OCI-LY7 (cell line): ENCODE results near the gene CSNK2A1. TPM values are rescaled to one million over a fixed set of nuclear protein-coding genes. Genes with fewer than 3 reads are reported as not detected.

Experiments used
- BruUV-seq: library from RNA; stranded (reverse); fragments of 400-500 nt; replicated peaks from 2 replicates; lab custom pipeline; 2021; lab: Mats Ljungman, UMichigan
- CTCF ChIA-PET: fragments of 300-600 bp; sonication (Branson Sonifier 250); formaldehyde crosslinking; loops from one replicate; lab custom pipeline; 2022; ENCODE audit warnings: antibody characterized with exemption; ENCODE audit not compliant: unreplicated experiment; lab: Charles Lee
- POLR2A ChIA-PET: fragments of 300-600 bp; sonication (Branson Sonifier 250); formaldehyde crosslinking; loops from one replicate; lab custom pipeline; 2022; ENCODE audit warnings: antibody characterized with exemption; lab: Charles Lee
- DNase-seq: peaks from one replicate; pipeline ENCODE4 v3.0.0-alpha.2; 2015; ENCODE audit warnings: low spot score
- H2AFZ ChIP-seq: fragments of 200-600 bp; sonication (generic), shearing (Covaris generic); 2 replicates; pipeline ENCODE4 v1.6.1; 2014; ENCODE audit warnings: mild to moderate bottlenecking, antibody characterized with exemption, low read length, moderate library complexity
- H3K27ac ChIP-seq: fragments of 200-600 bp; sonication (generic); 2 replicates; pipeline ENCODE4 v1.5.1; 2014; ENCODE audit warnings: mixed run types, low read depth, mild to moderate bottlenecking, moderate library complexity, low read length, inconsistent platforms; ENCODE audit not compliant: poor library complexity, severe bottlenecking
- H3K36me3 ChIP-seq: fragments of 200-600 bp; sonication (generic); 2 replicates; pipeline ENCODE4 v1.6.1; 2014; ENCODE audit warnings: mild to moderate bottlenecking, antibody characterized with exemption, low read length, moderate library complexity, mixed read lengths; ENCODE audit not compliant: insufficient read depth
- H3K4me1 ChIP-seq: fragments of 200-600 bp; sonication (generic); 2 replicates; pipeline ENCODE4 v1.5.1; 2014; ENCODE audit warnings: mild to moderate bottlenecking, low read length; ENCODE audit not compliant: insufficient read depth, poor library complexity, severe bottlenecking
- H3K4me2 ChIP-seq: fragments of 200-600 bp; sonication (generic); 2 replicates; pipeline ENCODE4 v1.6.1; 2014; ENCODE audit warnings: mild to moderate bottlenecking, low read length
- H3K4me3 ChIP-seq: fragments of 200-600 bp; sonication (generic); 2 replicates; pipeline ENCODE4 v1.5.1; 2014; ENCODE audit warnings: mild to moderate bottlenecking, low read depth, low read length; ENCODE audit not compliant: poor library complexity, severe bottlenecking
- H3K79me2 ChIP-seq: fragments of 200-600 bp; sonication (generic); 2 replicates; pipeline ENCODE4 v1.6.1; 2016; ENCODE audit warnings: low read depth, mild to moderate bottlenecking, low read length, moderate library complexity, mixed read lengths; ENCODE audit not compliant: insufficient read depth
- H3K9me2 ChIP-seq: fragments of 200-600 bp; sonication (generic); 2 replicates; pipeline ENCODE4 v1.6.1; 2016; ENCODE audit warnings: mild to moderate bottlenecking, low read length, mixed read lengths; ENCODE audit not compliant: insufficient read depth
- H3K9me3 ChIP-seq: fragments of 200-600 bp; sonication (generic); 2 replicates; pipeline ENCODE4 v1.6.1; 2014; ENCODE audit warnings: mild to moderate bottlenecking, mixed run types, low read length, mixed read lengths
- H4K20me1 ChIP-seq: fragments of 200-600 bp; sonication (generic); 2 replicates; pipeline ENCODE4 v1.6.1; 2014; ENCODE audit warnings: mild to moderate bottlenecking, antibody characterized with exemption, low read length, moderate library complexity, mixed read lengths; ENCODE audit not compliant: insufficient read depth
- EZH2phosphoT487 ChIP-seq: fragments of 200-600 bp; sonication (generic); IDR thresholded peaks from 2 replicates; pipeline ENCODE4 v1.6.1; 2018; ENCODE audit warnings: low read depth, borderline replicate concordance, mild to moderate bottlenecking, mixed run types, antibody characterized with exemption, low read length, moderate library complexity, mixed read lengths
- intact Hi-C: fragments of 100-400 bp; cut with micrococcal nuclease; formaldehyde crosslinking; loops from one replicate; pipeline ENCODE4 v1.10.0; 2022; ENCODE audit not compliant: unreplicated experiment
- total RNA-seq, 2 experiments: library from RNA; depleted of rRNA in 1 of 2; stranded (reverse); fragments of >200 nt in 1 of 2; shearing (Covaris generic) in 1 of 2; gene quantifications; 2 replicates each; pipeline ENCODE4 v1.2.3, GENCODE V29; 2014 to 2022
- TF ChIP-seq, protein P1 (sequence below): fragments of 200-600 bp; sonication (generic); conservative IDR thresholded peaks from 2 replicates; pipeline ENCODE4 v1.5.1; 2014; ENCODE audit warnings: mild to moderate bottlenecking, antibody characterized with exemption, low read length, moderate library complexity, mixed read lengths

CSNK2A1 gene
- total RNA-seq, 2 experiments from 2014 or later = 90.8 to 164 TPM

DNA sequence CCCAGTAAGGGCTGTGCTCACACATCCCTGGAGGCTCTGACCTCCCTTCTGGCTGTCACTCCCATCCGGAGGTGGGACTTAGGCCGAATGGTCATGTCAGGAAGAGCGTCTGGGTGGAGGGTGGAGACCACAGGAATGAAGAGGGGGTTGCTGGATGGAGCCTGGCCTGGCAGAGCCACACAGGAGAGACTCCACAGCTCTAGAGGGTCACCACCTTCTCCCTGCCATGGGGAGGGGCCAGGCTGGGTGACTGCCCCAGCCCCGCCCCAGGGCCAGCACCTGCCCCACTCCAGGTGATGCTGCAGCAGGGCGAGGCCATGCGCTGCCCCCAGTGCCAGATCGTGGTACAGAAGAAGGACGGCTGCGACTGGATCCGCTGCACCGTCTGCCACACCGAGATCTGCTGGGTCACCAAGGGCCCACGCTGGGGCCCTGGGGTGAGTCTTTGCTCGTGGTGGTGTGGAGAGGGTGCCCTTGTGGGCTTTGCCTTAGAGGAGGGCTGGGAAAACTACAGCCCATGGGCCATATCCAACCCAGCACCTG, 114.9 kb downstream of the CSNK2A1 start:
- Histone ChIP-seq H3K4me1 (peaks cover 4% of the 10 kb centered on the region), H3K36me3 (peaks cover 60% of the 10 kb centered on the region), H4K20me1 (no peaks in the 10 kb centered on the region), H3K4me2 (no peak overlapping the region), H3K27ac (no peak overlapping the region), H3K4me3 (no peak overlapping the region), H3K9me3 (no peaks in the 10 kb centered on the region), H3K79me2 (no peaks in the 10 kb centered on the region), H3K9me2 (no peaks in the 10 kb centered on the region), H2AFZ (no peak overlapping the region)
- no peak for DNase-seq
- no TSS peak for BruUV-seq
- CTCF ChIA-PET = no interaction called here
- intact Hi-C loops = no loop called here
- POLR2A ChIA-PET = no interaction called here
- TF ChIP-seq, protein P1, sequence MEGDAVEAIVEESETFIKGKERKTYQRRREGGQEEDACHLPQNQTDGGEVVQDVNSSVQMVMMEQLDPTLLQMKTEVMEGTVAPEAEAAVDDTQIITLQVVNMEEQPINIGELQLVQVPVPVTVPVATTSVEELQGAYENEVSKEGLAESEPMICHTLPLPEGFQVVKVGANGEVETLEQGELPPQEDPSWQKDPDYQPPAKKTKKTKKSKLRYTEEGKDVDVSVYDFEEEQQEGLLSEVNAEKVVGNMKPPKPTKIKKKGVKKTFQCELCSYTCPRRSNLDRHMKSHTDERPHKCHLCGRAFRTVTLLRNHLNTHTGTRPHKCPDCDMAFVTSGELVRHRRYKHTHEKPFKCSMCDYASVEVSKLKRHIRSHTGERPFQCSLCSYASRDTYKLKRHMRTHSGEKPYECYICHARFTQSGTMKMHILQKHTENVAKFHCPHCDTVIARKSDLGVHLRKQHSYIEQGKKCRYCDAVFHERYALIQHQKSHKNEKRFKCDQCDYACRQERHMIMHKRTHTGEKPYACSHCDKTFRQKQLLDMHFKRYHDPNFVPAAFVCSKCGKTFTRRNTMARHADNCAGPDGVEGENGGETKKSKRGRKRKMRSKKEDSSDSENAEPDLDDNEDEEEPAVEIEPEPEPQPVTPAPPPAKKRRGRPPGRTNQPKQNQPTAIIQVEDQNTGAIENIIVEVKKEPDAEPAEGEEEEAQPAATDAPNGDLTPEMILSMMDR = no peak
- TF ChIP-seq EZH2phosphoT487 = no peak

DNA sequence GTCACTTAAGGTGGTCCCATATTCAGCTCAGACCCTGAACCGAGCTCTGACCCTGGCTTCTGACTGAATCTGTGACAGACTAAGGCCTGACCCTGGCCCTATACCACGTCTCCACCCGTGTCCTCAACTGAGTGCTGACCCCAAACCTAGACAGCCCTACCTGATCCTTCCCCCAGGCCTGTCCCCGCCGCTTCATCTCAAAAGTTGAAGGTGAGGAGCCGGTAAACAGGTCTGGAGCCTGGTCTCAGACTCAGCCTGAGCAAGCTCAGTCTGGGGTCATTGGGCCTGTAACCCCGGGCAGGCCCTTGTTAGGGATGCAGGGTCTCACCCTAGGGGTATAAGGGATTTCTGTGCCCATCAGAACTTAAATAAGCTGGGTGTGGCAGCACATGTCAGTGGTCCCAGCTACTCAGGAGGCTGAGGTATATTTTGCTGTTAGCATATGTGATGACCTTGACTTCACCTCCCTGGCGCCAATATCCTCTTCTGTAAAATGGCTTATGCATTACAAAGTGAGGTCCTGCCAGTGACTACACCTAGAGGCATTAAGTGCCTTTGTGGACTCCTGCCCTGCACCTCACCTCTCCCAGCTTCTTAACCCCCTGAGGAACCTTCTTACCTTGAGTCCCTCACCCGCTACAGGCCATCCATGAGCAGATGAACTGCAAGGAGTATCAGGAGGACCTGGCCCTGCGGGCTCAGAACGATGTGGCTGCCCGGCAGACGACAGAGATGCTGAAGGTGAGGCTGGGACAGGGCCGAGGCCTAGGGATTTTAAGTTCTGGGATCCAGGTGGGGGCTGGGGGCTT, 115.5 kb downstream of the CSNK2A1 start:
- Histone ChIP-seq H3K4me2 (no peak overlapping the region), H3K9me2 (no peaks in the 10 kb centered on the region), H3K9me3 (no peaks in the 10 kb centered on the region), H3K36me3 (peaks cover 65% of the 10 kb centered on the region), H3K4me1 (no peaks in the 10 kb centered on the region), H3K79me2 (no peaks in the 10 kb centered on the region), H3K4me3 (no peak overlapping the region), H2AFZ (no peak overlapping the region), H4K20me1 (no peaks in the 10 kb centered on the region), H3K27ac (no peak overlapping the region)
- BruUV-seq = no TSS peak
- TF ChIP-seq, protein P1 = no peak
- no peak for TF ChIP-seq EZH2phosphoT487
- ChIA-PET POLR2A (interaction anchor here (0.5 kb wide), 1 partner anchor 964 kb away, joined by 5 read pairs; no protein-coding TSS in a partner anchor), CTCF (no interaction called here)
- intact Hi-C loops = no loop called here
- DNase-seq = no peak

DNA sequence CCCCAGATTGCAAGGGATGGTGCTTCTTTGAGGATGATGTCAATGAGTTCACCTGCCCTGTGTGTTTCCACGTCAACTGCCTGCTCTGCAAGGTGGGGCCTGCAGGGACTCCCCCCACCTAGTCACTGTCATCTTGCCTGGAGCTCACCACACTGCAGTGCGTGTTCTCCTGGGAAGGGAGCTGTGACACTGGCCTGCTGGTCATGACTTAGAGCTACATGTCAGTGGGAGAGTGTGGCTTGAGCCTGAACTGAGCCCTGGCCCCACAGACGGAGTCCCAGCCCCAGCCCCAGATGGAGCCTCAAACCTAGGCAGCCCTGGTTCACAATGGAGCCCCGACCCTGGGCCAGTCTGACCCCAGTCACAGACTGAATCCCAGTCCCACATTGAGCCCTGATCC, 116.2 kb downstream of the CSNK2A1 start:
- no peak for TF ChIP-seq EZH2phosphoT487
- TF ChIP-seq, protein P1 = no peak
- ChIA-PET POLR2A (no interaction called here), CTCF (no interaction called here)
- H4K20me1 ChIP-seq = no peaks in the 10 kb centered on the region
- no peak for DNase-seq
- H3K9me2 ChIP-seq = no peaks in the 10 kb centered on the region
- no TSS peak for BruUV-seq
- H3K4me1 ChIP-seq = no peaks in the 10 kb centered on the region
- no peak overlapping the region for H3K27ac ChIP-seq
- H3K36me3 ChIP-seq = peaks cover 70% of the 10 kb centered on the region
- no peak overlapping the region for H3K4me2 ChIP-seq
- intact Hi-C loops = no loop called here
- no peaks in the 10 kb centered on the region for H3K9me3 ChIP-seq
- no peak overlapping the region for H2AFZ ChIP-seq
- no peaks in the 10 kb centered on the region for H3K79me2 ChIP-seq
- no peak overlapping the region for H3K4me3 ChIP-seq
